KMS-11 (cell line): ENCODE measurements around the gene ACP4.

ENCODE experiments used
- H2AFZ ChIP-seq: fragments of 200-600 bp; sonication (generic); 2 replicates; pipeline ENCODE4 v1.6.1; 2016; ENCODE audit warnings: antibody characterized with exemption, mixed run types, low read depth
- H3K27ac ChIP-seq: fragments of 200-600 bp; sonication (generic); 2 replicates; pipeline ENCODE4 v1.6.1; 2016; ENCODE audit warnings: mild to moderate bottlenecking, mixed run types
- H3K27me3 ChIP-seq: fragments of 200-600 bp; sonication (generic); 2 replicates; pipeline ENCODE4 v1.6.1; 2017; ENCODE audit warnings: mild to moderate bottlenecking, low read depth, mixed run types, moderate library complexity; ENCODE audit not compliant: insufficient read depth
- H3K36me3 ChIP-seq: fragments of 200-600 bp; sonication (generic); 2 replicates; pipeline ENCODE4 v1.6.1; 2017; ENCODE audit warnings: mild to moderate bottlenecking, mixed run types; ENCODE audit not compliant: insufficient read depth
- H3K4me1 ChIP-seq: fragments of 200-600 bp; sonication (generic); 2 replicates; pipeline ENCODE4 v1.6.1; 2016; ENCODE audit warnings: mild to moderate bottlenecking, low read depth, mixed run types; ENCODE audit not compliant: poor library complexity, severe bottlenecking
- H3K4me2 ChIP-seq: fragments of 200-600 bp; sonication (generic); 2 replicates; pipeline ENCODE4 v1.7.0; 2016; ENCODE audit warnings: mild to moderate bottlenecking, mixed run types
- H3K4me3 ChIP-seq: fragments of 200-600 bp; sonication (generic); IDR thresholded peaks from 2 replicates; pipeline ENCODE4 v1.6.1; 2017; ENCODE audit warnings: low read depth, low read length, mixed read lengths; ENCODE audit not compliant: insufficient read depth
- H3K79me2 ChIP-seq: fragments of 200-600 bp; sonication (generic); 2 replicates; pipeline ENCODE4 v1.6.1; 2016; ENCODE audit warnings: low read depth, mixed run types; ENCODE audit not compliant: insufficient read depth
- H3K9ac ChIP-seq: fragments of 200-600 bp; sonication (generic); 2 replicates; pipeline ENCODE4 v1.6.1; 2016; ENCODE audit warnings: mild to moderate bottlenecking, mixed run types
- H4K20me1 ChIP-seq: fragments of 200-600 bp; sonication (generic); 2 replicates; pipeline ENCODE4 v1.6.1; 2016; ENCODE audit warnings: mild to moderate bottlenecking, mixed run types; ENCODE audit not compliant: insufficient read depth
- CTCF ChIP-seq: fragments of 200-600 bp; sonication (generic); conservative IDR thresholded peaks from 2 replicates; pipeline ENCODE4 v1.6.1; 2017; ENCODE audit warnings: low read depth, mild to moderate bottlenecking, antibody characterized with exemption, low read length, moderate library complexity, mixed read lengths

Gene ACP4

GRCh38 chr19:50832666-50833065 is 42.5 kb downstream of the ACP4 start:
- peaks cover 8% of the 10 kb centered on the region; the same call in 1 of the 2 replicates for H3K27me3 ChIP-seq
- H3K79me2 ChIP-seq: no peaks in the 10 kb centered on the region
- H3K9ac ChIP-seq: no peak overlapping the region
- H3K27ac ChIP-seq: no peak overlapping the region
- H3K4me3 ChIP-seq: no peak overlapping the region
- TF ChIP-seq CTCF: no peak
- H4K20me1 ChIP-seq: no peaks in the 10 kb centered on the region
- no peaks in the 10 kb centered on the region for H3K36me3 ChIP-seq
- H3K4me1 ChIP-seq: no peaks in the 10 kb centered on the region
- no peak overlapping the region for H3K4me2 ChIP-seq
- H2AFZ ChIP-seq: no peak overlapping the region

- Histone ChIP-seq H3K36me3 (no peaks in the 10 kb centered on the region), H3K9ac (no peak within 1 kb of the TSS), H3K4me1 (no peaks in the 10 kb centered on the region), H3K79me2 (no peaks in the 10 kb centered on the region), H3K27ac (no peak within 1 kb of the TSS), H3K27me3 (peaks cover 5% of the 10 kb centered on the region; the same call in 1 of the 2 replicates), H2AFZ (no peak within 1 kb of the TSS), H3K4me2 (no peak within 1 kb of the TSS), H4K20me1 (no peaks in the 10 kb centered on the region), H3K4me3 (no peak within 1 kb of the TSS)
- no peak for TF ChIP-seq CTCF
These were observed 43.0 kb downstream of the ACP4 start, which contains the start of gene KLK15 for GRCh38 chr19:50833117-50833801. KLK15 (minus strand) TSS chr19:50833574; CDS start chr19:50831492, 2,082 bp downstream.

- Histone ChIP-seq H3K79me2 (no peaks in the 10 kb centered on the region), H3K36me3 (no peaks in the 10 kb centered on the region), H4K20me1 (no peaks in the 10 kb centered on the region), H2AFZ (no peak overlapping the region), H3K27ac (no peak overlapping the region), H3K4me2 (no peak overlapping the region), H3K27me3 (peaks cover 4% of the 10 kb centered on the region; the same call in 1 of the 2 replicates), H3K4me3 (no peak overlapping the region), H3K4me1 (no peaks in the 10 kb centered on the region), H3K9ac (no peak overlapping the region)
- no peak for TF ChIP-seq CTCF
These were observed 43.6 kb downstream of the ACP4 start for GRCh38 chr19:50833802-50834167.

- TF ChIP-seq CTCF: no peak
- H2AFZ ChIP-seq: no peak overlapping the region
These were observed 45.0 kb downstream of the ACP4 start for GRCh38 chr19:50835103-50835784.

More at GRCh38 chr19:50835103-50835784, 45.0 kb downstream of the ACP4 start:
- Histone ChIP-seq H3K9ac (no peak overlapping the region), H3K27ac (no peak overlapping the region), H3K4me2 (no peak overlapping the region), H3K36me3 (no peaks in the 10 kb centered on the region), H4K20me1 (no peaks in the 10 kb centered on the region), H3K4me1 (no peaks in the 10 kb centered on the region), H3K27me3 (peaks cover 4% of the 10 kb centered on the region; the same call in 1 of the 2 replicates), H3K79me2 (no peaks in the 10 kb centered on the region), H3K4me3 (no peak overlapping the region)
